AG04449 (cell line): ENCODE measurements around the gene PHYKPL.

Source experiments
- CTCF ChIA-PET: fragments of 350-600 bp; formaldehyde crosslinking; extraction: SDS; loops from one replicate; lab custom pipeline; 2021; ENCODE audit warnings: antibody characterized with exemption; lab: Yijun Ruan, JAX
- POLR2A ChIA-PET: fragments of 400-600, 350-600 bp; formaldehyde crosslinking; extraction: SDS; loops from one replicate; lab custom pipeline; 2020; ENCODE audit warnings: antibody characterized with exemption, inconsistent platforms; lab: Yijun Ruan, JAX
- DNase-seq: peaks from one replicate; pipeline ENCODE4 v3.0.0-alpha.2; 2010; ENCODE audit warnings: low read depth, low spot score
- H3K4me3 ChIP-seq: 2 replicates; pipeline ENCODE4 v1.5.1; 2011; ENCODE audit warnings: low read depth, mild to moderate bottlenecking, control low read depth, low read length
- CTCF ChIP-seq: IDR thresholded peaks from one replicate; pipeline ENCODE4 v1.5.1; 2011; ENCODE audit warnings: mild to moderate bottlenecking, moderate library complexity, low read length, control low read depth, inconsistent platforms; ENCODE audit not compliant: insufficient read depth; ENCODE audit errors: missing control alignments

The PHYKPL gene

GRCh38 chr5:178162481-178162880 is 70.1 kb downstream of the PHYKPL start:
- ChIA-PET CTCF (interaction anchor here (0.9 to 2.2 kb wide), 8 partner anchors 13 to 555 kb away, joined by 3 to 17 read pairs (median 3); no protein-coding TSS in a partner anchor), POLR2A (interaction anchor here (1.5 kb wide), 1 partner anchor 42 kb away, joined by 3 read pairs; the partner anchor contains the start of gene HNRNPAB)
- no peak for TF ChIP-seq CTCF
- no peak for DNase-seq
- H3K4me3 ChIP-seq: no peak overlapping the region

GRCh38 chr5:178160176-178160575 is 72.4 kb downstream of the PHYKPL start:
- ChIA-PET CTCF (no interaction called here), POLR2A (no interaction called here)
- DNase-seq: no peak
- no peak for TF ChIP-seq CTCF
- H3K4me3 ChIP-seq: no peak overlapping the region
